B cell (primary cell): ENCODE results near the gene ARSA.

Experiments
- EZH2 ChIP-seq: IDR thresholded peaks from 2 replicates; pipeline ENCODE4 v1.6.1; 2012; ENCODE audit warnings: borderline replicate concordance, low read depth, mild to moderate bottlenecking, moderate library complexity, low read length; ENCODE audit not compliant: insufficient read depth, poor library complexity, severe bottlenecking
- TF ChIP-seq, protein P1 (sequence below): fragments of 200-600 bp; IDR thresholded peaks from one replicate; pipeline ENCODE4 v1.8.0; 2022; ENCODE audit warnings: antibody characterized with exemption, mild to moderate bottlenecking

DNA sequence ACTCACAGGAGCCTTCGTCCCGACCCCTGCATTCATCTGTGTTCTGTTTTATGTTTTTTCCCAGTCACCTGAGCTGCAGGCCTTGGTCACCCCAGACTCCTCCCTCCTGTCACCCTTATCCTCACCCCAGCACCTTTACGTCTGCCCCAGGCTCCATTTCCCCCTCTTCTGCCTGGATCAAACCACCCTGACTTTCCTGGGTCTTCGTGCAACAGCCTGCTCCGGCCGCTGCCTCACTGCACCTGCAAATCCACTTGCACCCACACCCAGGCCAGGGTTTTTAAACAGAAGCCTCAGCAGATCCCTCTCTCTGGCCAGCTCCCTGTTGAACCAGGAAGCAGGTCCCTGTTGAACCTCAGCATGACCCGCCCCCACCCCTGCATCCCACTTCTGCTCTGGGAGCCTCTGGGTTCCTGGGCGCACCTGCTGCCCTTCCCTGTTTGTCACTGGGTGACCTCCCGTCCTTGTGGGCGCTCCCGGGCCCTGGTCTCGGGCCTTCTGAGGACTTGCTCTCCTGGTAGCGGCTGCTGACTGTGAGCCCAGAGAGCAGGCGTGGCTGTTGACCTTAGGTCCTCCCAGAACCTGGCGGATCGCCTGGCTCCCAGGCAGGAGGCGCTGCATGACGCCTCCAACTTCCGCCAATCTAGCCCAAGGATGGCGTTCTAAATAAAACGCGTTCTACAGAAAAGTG, 14.5 kb downstream of the ARSA start:
- TF ChIP-seq, protein P1, sequence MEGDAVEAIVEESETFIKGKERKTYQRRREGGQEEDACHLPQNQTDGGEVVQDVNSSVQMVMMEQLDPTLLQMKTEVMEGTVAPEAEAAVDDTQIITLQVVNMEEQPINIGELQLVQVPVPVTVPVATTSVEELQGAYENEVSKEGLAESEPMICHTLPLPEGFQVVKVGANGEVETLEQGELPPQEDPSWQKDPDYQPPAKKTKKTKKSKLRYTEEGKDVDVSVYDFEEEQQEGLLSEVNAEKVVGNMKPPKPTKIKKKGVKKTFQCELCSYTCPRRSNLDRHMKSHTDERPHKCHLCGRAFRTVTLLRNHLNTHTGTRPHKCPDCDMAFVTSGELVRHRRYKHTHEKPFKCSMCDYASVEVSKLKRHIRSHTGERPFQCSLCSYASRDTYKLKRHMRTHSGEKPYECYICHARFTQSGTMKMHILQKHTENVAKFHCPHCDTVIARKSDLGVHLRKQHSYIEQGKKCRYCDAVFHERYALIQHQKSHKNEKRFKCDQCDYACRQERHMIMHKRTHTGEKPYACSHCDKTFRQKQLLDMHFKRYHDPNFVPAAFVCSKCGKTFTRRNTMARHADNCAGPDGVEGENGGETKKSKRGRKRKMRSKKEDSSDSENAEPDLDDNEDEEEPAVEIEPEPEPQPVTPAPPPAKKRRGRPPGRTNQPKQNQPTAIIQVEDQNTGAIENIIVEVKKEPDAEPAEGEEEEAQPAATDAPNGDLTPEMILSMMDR = no peak
- no peak for TF ChIP-seq EZH2
